RKO (cell line): ENCODE measurements around the gene ITIH5.
A peak's percentile ranks its signal among the peaks of the same experiment; 100 is the strongest.

ENCODE experiments used
- DNase-seq: peaks from one replicate; pipeline ENCODE4 v3.0.0-alpha.2; 2016; ENCODE audit warnings: low spot score

The ITIH5 gene

GRCh38 chr10:7626283-7626682 is 40.5 kb downstream of the ITIH5 start:
- DNase-seq = no peak

DNA sequence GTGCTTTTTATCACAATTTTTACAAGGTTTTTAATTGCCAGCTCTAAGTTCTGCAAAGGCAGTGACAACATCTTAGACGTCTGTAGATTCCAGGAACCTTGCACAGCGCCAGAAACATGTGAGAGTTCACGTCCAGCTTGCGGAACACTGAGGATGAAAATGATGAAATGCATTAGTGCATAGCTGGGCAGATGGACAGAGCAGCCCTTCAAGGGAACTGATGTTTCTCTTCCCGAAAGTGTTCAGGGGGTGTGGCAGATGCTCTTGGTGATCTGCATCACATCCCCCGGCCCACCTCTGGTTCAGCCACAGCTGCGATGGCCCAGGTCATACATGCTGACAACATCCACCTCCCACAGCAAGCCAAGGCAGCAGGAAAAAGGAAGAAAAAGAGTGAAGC is 40.9 kb downstream of the ITIH5 start:
- no peak for DNase-seq

- no peak for DNase-seq
These were observed 41.8 kb downstream of the ITIH5 start for GRCh38 chr10:7625009-7625408.

- DNase-seq = no peak
These were observed 43.8 kb downstream of the ITIH5 start for GRCh38 chr10:7622969-7623368.

GRCh38 chr10:7618461-7618860 is 48.3 kb downstream of the ITIH5 start:
- DNase-seq = no peak

- DNase-seq = no peak
These were observed 54.9 kb downstream of the ITIH5 start for GRCh38 chr10:7611909-7612308.

GRCh38 chr10:7610651-7611389 is 55.9 kb downstream of the ITIH5 start:
- peak; percentile 13 for DNase-seq

DNA sequence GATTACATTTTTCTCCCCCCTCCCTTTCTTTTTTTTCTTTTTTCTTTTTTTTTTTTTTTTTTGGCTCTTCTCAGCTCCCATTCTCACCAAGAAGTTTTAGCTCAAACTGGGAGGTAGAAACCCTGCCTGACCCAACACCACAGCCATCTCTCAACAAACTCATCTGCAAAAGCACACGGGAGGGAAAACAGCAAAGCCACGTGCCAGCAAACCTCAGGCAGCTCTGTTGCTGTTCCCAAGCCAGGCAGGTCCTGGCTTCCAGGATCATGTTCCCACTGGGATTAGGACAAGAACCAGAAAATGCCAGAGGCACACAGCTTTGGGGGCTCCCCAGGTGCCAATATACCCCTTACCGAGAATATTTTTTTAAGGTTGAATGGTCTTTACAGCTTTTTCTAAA is 56.7 kb downstream of the ITIH5 start:
- no peak for DNase-seq

DNA sequence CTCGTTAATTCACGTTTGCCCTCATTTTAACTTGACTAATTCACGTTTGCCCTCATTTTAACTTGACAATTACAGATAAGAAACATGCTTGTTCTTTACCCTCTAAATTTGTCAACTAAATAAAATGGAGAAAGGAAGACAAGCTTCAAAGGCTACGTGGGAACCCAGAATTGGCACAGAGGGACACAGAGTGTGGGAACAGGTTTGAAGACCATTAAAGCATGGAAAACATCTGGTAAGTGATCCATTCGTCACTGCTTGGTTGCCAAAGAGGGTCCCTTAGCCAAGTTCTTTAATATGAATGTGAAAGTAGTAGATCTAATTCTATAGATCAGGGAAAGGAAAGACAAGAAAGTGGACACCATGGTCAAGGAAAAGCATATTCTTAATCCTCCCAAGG is 57.2 kb downstream of the ITIH5 start:
- no peak for DNase-seq

- no peak for DNase-seq
These were observed 58.8 kb downstream of the ITIH5 start for GRCh38 chr10:7608001-7608400.

DNA sequence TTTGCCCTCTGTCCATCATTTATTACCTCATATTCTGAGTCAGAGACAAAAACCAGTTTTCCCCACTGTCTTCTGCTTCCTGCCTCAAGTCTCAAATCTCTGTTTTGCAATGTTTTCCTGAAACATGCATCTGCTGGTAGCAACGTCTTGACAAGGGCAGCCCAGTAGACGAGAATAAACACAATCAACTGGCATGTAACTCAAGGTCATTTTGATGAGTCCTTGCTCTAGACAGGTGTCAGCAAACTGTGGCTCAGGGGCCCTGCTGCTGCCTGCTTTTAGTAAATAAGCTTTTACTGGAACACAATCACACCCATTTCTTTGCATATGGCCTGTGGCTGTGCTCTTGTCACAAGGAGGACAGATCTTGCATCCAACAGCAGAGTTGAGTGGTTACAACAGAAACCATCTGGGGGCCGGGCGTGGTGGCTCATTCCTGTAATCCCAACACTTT is 59.8 kb downstream of the ITIH5 start:
- DNase-seq = no peak

DNA sequence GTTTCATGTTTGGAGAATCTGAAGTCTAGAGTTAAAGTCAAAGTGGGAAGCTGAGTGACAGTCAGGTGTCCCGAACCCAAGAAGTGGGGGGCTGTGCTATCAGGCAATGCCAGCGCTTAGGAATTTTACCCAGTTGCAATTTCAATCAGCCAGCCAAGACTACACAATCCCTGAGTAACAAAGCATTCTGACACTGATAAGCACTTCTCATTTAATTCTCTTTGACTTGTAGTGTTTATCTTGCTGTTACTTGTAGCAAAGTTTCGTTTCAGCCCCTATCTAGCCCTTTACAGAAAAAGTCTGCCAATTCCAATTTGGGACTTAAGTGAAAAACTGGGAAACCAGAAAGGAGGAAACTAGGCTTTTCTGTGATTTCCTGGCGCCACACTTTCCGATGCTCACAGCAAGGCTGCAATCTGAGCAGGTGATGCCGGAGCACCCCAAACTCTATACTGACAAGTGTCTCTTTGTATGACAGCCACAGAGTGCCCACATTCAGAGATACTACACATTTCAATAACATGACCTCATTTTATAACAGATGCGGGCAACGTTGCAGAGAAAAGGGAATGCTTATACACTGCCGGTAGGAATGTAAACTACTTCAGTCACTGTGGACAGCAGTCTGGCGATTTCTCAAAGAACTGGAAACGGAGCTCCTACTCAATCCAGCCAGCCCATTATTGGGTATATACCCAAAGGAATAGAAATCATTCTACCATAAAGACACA is 61.0 kb downstream of the ITIH5 start:
- DNase-seq = no peak

DNA sequence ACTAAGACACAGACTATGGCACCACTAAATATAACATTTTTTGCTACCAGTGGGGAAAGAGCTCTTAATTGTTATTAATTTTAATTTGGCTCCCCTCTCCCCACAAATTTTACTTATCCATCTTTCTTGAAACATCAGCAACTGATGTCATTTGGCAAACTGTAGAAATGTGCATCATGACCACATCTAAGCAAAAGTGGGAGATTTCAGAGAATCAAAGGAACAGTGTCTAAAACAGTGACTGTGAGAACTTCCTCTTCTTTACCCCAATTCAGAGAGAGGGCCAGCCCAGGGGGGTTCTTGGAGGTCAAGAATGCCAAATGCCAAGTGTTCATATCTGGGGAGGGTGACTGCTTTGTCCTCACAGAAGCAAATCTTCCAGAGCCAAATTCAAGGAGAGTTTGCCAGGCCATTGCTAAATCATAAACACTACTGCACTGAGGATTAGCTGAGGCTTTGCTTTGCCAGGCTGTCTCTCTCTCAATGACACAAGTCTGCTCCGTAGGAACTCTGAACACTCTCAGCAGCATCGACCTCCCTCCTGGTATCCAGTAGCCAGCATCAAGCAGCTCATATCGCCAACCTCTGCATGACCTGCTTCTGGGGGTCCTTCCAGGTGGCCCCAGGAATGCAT is 65.6 kb downstream of the ITIH5 start:
- DNase-seq = no peak

DNA sequence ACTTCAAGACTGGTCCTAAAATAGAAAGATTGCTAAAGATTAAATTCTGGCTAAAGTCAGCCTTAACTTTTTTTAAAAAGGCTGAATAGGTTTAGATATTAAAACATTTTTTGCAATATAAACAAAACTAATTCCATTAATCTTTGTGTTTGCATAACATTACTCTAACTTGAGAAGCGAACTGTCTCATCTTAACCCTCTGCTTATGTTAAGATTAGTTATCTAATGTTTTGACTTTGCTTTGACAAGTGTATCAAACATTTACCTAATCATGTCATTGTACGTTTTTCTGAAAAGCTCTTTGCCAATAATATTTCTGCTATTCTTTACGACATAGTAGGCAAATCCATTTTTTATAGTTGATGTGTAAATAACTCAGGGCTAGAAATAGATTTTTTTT is 68.0 kb downstream of the ITIH5 start:
- DNase-seq = no peak

GRCh38 chr10:7596356-7596755 is 70.4 kb downstream of the ITIH5 start:
- no peak for DNase-seq

DNA sequence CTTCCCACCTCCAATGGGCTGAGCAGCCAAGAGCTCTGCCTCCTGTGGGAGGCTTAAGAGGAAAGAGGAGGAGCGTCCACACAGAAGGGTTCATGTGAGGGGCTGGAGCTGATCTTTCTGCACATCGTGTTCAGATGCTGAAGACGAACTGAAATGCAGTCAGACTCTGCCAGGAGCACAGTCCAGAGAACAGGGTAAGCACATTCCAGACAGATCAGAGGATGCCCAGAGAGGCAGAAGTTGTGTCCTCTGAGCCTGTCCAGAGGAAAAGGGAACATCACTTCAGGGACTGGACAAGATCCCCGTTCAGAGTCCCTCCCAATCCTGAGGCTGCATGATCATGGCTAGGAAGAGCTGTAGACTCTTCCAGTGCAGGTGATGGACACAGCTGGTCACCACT is 72.9 kb downstream of the ITIH5 start:
- no peak for DNase-seq

DNA sequence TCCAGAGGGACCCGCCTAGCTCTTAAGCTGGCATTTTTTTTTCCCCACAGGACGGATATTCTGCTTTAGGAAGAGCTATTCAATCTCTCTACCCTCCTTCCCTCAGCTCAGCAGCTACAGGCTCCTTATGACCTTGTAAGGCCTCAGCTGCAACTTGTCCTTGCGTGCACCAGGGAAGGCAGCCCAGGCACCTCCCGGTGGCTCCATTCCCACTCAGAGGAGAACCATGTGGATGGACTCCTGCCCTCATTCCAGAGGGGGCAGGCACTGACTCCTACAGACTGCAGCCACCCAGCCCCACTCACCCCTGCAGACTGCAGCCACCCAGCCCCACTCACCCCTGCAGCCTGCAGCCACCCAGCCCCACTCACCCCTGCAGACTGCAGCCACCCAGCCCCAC is 73.7 kb downstream of the ITIH5 start:
- DNase-seq = no peak

DNA sequence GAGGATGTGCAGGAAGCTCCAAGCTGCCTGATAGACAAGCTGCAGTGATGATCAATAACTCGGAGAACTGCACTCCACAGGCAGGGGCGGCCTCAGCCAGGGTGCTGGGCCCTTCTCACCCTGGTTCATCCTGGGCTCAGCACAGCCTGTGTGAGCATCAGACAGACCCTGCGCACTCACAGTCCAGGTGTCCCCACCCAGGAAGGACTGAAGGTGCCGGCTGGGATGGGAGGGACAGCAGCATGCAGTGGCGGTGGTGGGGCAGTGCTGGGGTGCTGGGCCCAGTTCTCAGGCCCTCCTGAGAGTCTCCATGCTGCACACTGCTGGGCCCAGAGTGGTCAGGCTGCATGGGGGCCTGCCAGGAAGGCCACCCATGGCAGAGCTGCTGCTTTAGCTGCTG is 74.1 kb downstream of the ITIH5 start:
- DNase-seq = no peak

DNA sequence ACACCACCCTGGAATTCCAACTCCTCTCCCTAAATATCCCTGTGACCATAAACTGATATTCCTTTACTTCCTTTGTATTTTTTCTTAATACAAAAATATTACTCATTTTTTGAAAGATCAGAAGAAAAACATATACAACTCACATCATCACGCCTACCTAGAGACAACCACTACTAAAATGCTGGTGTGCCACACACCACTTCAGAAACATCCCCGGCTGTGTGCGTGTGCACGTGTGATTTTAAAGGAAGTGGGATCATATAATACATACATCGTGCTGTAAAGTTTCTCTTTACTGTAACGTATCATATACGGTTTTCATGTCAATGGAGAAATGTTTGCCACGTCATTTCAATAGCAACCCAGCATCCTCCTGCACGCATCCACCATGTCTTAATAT is 76.5 kb downstream of the ITIH5 start:
- no peak for DNase-seq

DNA sequence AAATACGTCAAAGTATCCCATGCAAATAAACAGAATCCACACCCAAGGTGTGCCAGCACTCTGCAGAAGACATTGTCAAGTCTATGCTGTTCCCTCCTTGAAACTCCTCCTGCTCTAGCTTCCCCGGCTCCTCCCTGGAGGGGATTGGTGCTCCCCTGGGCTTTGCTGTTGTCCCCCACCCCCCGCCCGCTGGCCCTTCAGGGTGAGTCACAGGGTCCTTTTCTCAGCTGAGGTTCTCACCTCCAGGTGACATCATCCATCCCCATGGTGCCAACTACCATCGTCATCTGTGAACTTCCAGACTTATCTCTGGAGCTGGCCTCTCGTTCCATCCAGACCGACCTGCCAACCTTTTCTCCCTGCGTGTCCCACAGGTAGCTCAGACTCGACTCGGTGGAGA is 77.0 kb downstream of the ITIH5 start:
- DNase-seq = no peak

DNA sequence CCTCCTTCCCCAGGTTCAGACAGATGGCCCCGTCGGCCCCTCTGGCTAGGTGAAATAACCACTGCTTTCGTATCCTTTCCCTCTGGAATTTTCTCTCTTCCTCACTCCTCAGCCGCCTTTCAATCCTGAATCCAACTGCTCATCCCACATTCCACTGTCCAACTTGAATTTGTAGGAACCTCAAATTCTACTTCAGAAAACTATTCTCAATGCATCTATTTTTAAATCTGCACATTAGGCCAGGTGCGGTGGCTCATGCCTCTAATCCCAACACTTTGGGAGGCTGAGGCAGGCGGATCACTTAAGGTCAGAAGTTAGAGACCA is 78.9 kb downstream of the ITIH5 start:
- DNase-seq = no peak

DNA sequence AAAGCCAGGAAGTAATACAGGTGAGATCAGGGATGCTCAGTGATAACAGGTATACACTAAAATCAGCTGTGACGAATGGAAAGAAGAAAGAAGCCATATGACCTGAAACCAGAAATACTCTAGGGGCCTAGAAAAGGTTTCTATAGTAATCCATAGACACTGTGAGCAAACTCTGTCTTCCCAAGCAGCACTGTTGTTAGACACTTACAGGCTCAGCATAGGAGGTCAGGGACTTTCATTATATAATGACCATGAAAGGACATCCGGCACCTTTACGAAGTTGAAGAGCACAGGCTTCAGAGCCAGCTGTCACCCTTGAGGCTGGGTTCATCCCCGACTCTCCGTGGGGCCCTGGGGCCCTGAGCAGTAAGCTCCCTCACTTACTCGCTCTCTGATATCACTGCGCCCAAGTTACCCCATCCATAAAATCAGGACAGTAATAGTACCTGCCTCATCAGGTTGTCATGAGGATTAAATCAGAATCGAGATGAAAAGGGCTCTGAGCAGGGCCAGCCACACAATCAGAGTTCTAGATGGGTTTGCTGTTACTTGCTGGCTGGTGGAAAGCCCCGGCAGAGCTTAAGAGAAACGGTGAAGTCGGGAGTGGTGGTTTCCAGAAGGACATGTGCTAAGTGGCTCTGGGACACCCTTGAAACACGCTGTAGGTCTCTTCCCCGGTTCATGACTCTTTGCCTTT is 79.5 kb downstream of the ITIH5 start:
- no peak for DNase-seq

DNA sequence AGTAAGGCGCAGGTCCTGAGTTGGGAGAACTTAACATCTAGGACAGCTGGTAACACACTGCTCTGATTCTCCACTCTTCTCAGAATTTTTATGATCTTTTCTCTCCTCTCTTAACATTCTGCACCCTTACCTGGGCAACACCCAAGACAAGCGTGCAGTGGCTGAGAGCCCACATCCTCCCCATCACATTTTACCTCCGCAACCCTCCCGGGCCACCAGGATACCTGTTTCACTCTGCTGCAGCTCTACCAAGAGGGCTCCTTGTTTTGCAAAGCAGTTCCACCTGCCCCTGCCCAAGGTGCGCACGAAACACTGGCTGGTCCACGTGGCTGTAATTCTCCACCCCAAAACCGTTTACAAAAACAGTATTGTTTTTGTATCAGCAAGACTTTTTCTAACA is 81.5 kb downstream of the ITIH5 start:
- DNase-seq = no peak
